ENCODE data around the gene MRPL42. TPM values are rescaled to one million over a fixed set of nuclear protein-coding genes. Genes with fewer than 3 reads are reported as not detected.

The MRPL42 gene
- 45.9 and 71.7 TPM in 2 replicates for total RNA-seq

DNA sequence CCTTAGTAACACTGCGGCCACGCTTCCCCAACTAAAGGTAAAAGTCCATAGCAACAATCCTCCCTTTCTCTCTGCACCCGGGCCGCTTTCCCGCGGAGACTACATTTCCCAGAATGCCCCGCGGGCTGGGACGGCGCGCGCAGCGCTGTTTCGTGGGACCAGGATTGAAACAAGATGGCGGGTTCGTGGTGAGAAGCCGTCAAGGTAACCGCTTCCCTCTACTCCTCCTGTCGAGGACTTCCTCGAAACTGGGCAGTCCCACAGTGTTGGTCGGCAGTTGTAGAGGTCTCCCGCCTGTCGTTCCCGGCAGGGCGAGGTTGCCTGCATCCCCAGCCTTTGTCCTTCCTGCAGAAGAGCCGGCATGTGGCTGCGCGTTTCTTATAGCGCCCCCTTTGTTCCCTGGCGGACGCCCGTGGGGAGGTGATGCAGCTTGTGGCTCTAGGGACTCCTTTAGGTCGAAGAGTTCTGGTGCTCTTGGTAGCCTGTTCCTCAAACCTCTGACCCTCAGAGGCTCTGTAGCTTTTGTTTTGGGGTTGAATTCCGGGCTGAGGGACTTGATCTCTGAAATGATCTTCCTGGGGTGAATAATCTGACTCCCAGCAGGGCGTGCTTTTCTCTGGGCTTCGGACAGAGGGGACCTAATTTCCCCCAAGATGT, at the start of gene MRPL42:
Gene MRPL42, plus strand, starts transcription at position 164 of the 657 bp plus-strand sequence. CDS start 1,772 bp downstream, outside the sequence.

DNA sequence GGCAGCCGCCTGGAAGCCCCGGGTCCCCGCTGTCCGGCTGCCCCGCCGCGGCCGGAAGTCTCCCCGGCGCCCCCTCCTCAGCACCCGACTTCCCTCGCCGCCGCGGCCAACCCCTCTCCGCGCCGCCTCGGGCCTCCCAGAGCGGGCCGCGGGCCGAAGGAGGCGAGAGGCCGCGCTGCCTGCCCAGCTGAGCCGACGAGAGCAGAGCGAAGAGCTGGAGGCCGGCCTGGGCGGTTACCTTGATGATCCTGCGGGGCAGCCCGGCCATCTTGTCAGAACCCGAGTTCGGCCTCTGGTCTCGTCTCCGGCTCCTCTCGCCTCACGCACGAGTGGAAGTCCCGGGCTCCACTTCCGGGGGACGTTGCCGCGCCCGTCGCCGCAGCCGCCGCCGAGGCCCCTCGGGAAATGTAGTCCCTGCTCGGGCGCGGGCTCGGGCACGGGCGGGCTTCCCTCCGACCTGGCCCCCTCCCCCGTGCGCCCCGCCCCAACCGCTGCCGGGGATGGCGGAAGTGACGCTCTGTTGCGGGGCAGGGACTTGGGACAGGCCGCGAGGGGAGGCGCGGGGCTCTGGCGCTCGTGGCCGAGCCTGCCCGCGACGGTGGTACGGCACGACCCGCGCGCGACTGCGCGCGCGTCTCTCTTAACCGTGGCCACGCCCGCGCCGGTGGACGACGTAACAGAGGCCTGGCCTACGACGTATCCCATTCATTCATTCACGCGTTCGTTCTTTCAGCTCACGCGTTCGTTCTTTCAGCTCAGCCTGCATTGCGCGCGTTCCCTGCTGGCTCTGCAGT, 25.5 kb upstream of the MRPL42 start, which contains the start of gene UBE2N:
Gene UBE2N, minus strand, starts transcription at position 331 of the 794 bp plus-strand sequence. Its CDS starts 63 bp downstream, at position 268.

Other genes with a start within 250 kb of the MRPL42 start
- gene NUDT4, start 89.6 kb upstream of the MRPL42 start, total RNA-seq: 85.8 and 104 TPM in 2 replicates
- 134 and 136 TPM in 2 replicates for gene UBE2N, start 25.6 kb upstream of the MRPL42 start, total RNA-seq
- gene SOCS2, start 105.2 kb downstream of the MRPL42 start, total RNA-seq: 80.9 and 86.0 TPM in 2 replicates
- 9.9 and 11.4 TPM in 2 replicates for gene CRADD, start 209.9 kb downstream of the MRPL42 start, total RNA-seq